Measurements from ENCODE around the gene HSFY1. TPM values are rescaled to one million over a fixed set of nuclear protein-coding genes. Genes with fewer than 3 reads are reported as not detected.
"Not testable (repeated sequence)": the region's sequence is repeated elsewhere in the genome, so short reads cannot be mapped to it uniquely, and the experiment has no call there.

HSFY1 gene, protein sequence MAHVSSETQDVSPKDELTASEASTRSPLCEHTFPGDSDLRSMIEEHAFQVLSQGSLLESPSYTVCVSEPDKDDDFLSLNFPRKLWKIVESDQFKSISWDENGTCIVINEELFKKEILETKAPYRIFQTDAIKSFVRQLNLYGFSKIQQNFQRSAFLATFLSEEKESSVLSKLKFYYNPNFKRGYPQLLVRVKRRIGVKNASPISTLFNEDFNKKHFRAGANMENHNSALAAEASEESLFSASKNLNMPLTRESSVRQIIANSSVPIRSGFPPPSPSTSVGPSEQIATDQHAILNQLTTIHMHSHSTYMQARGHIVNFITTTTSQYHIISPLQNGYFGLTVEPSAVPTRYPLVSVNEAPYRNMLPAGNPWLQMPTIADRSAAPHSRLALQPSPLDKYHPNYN
- not detected for polyA plus RNA-seq (ENCODE audit: insufficient read length in 12 of 12)
- long read RNA-seq, donor 1: 0 reads
- long read RNA-seq, donor 2: 0 reads
- long read RNA-seq, donor 3: 0 reads
- long read RNA-seq, donor 4: 0 reads
- long read RNA-seq, donor 5: 0 reads
- long read RNA-seq, donor 6: 0 reads
- long read RNA-seq, donor 7: 0 reads
- long read RNA-seq, donor 8: 0 reads
- long read RNA-seq, donor 9: 0 reads
- long read RNA-seq, donor 10: 0 reads
- long read RNA-seq, donor 11: 0 reads

DNA sequence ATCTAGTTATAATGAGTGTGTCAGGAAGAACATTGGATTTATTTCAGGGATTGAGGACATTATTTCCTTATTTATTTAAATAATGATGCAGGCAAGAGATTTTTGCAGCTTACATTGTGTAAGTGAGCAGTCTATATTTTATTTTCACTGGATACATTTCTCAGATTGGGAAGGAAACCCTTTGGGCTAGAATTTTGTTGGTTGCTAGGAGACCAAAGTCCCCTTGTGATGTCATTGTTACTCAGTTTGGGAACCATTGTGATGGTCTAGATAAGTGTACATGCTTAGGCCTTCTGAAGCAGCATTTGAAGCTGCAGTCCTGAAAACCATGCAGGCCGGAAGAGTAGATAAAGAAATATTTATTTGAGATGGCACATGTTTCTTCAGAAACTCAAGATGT, at the start of gene HSFY1:
Gene HSFY1 (plus strand): TSS at position 301 of the 400 bp plus-strand sequence. CDS start 68 bp downstream, at position 369.
- DNase-seq: not testable (repeated sequence)

- DNase-seq: not testable (repeated sequence)
Measured at GRCh38 chrY:18504266-18504665, 42.3 kb upstream of the HSFY1 start.

GRCh38 chrY:18530995-18531655, 15.4 kb upstream of the HSFY1 start:
- DNase-seq: not testable (repeated sequence)

DNA sequence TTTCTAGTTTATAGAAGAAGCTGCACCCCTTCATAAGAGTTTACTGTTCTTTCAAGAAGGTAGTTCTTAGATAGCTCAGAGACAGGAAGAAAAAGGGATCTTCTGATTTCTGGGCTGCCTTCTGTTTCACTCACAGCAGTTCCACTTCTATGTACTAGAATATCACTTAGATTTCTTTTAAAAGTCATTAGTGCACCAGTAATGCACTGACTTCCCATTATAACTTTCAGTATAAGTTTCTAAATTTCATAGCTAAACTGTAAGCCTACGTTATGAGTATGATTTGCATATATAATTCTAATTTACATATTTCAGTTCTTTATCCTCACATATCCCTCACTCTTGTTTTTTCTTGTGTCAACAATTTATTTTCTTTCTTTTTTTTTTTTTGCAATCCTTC, 7.6 kb upstream of the HSFY1 start:
- DNase-seq: not testable (repeated sequence)

DNA sequence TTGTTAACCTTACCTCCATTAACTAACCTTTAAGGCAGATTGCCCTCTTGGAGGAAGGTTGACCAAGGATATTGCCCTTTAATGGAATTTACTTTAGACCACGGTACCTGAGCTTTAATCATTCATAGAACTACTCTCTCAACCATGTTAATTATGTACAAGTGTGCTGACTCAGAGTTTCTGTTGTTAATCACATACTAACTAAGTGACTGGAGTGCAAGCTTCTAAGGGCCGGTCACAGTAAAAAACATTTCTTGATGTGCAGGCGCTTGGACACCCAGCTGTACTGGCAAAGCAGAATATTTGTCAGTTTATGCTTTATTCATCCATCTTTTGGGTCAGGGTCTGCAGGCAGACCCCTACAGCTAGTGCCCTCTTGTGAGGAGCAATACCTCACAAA, 6.6 kb downstream of the HSFY1 start:
- DNase-seq: not testable (repeated sequence)

GRCh38 chrY:18565915-18566314, 19.4 kb downstream of the HSFY1 start:
- DNase-seq: not testable (repeated sequence)

Other genes starting within 250 kb of the HSFY1 start
- under 1 TPM in 6 of 12 donors, not detected in 6; 0.20 to 0.90 (median 0.40) TPM for gene HSFY2, start 227.0 kb downstream of the HSFY1 start, polyA plus RNA-seq (ENCODE audit: insufficient read length in 12 of 12)